ENCODE measurements around the gene ZBTB25.

The ZBTB25 gene

DNA sequence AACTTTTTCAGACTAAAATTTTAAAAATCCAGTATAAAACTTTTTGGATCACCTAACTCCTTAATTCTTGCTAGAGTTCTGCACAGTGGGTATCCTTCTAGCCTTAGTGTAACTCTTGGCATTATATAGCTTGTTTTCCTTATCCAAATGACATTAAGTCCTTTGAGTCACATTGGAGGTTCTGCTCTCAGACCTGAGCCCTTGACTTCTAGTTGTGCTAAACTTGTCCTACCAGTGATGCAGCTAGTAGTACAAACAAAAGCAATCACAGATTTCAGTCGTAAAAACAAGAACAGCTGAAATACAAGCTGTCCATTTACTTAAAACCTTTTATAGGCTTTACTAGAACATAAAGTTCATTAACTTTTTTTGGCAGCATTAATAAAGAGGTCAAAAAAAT lies 11.4 kb upstream of the ZBTB25 start:
- DNase-seq: no peak

DNA sequence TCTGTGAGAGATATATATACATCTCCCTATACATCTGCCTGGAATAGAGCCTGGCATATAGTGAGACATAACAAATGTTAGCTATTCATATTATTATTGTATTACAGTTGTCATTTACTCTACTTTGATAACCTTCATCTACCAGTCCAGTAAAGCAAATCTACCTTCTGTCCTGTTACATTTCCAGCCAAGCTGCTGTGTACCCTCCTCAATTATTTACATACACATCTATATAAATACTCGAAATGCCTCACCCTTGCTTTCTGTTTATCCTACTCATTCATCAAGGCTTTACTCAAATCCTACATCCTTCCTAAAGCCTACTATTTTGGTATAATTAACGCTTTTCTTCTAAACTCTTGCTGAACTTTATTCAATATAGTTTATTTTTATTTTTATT lies 9.6 kb upstream of the ZBTB25 start:
- DNase-seq: no peak

- DNase-seq: peak; percentile 60 to 74
Measured at GRCh38 chr14:64510825-64511671, 7.4 kb upstream of the ZBTB25 start.

DNA sequence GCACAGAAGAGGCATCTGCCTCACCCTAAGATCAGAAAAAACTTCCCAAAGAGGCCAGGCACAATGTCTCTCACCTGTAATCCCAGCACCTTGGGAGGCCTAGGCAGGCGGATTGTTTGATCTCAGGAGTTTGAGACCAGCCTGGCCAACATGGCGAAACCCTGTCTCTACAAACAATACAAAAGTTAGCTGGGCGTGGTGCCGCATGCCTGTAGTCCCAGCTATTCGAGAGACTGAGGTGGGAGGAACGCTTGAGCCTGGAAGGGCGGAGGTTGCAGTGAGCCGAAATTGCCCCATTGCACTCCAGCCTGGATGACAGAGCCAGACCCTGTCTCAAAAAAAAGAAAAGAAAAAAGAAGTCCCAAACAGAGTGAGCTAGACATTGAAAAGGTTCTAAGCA lies 5.4 kb upstream of the ZBTB25 start:
- no peak for DNase-seq

DNA sequence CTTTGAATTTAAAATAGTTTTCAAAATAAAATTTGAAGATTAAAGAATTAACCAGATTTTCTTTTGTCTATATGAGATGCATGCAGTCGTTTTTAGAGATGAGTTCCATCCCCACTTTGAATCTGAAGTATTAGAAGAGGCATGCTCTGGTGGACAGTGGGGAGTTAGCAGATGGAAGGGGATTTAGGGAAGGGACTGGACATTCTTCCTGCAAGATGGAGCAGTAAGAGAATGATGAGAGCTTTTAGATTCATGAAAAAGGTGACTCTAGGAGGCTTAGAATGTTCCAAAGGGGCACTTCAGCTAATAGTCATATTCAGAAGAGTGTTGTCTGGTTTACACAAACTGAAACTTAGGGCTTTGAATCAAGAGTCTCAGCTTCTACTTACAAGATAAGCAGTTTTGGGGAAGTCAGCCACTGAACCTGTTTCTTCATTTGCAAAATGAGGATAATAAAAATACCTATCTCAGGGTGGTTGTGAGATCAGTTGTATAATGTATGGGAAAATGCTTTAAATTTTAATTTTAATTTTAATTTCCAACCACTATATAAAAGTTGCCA lies 4.7 kb upstream of the ZBTB25 start:
- DNase-seq: no peak

GRCh38 chr14:64507376-64508156 lies 3.9 kb upstream of the ZBTB25 start:
- peak; percentile 32 to 56 for DNase-seq

GRCh38 chr14:64506721-64507120 lies 3.1 kb upstream of the ZBTB25 start:
- no peak for DNase-seq

GRCh38 chr14:64504897-64505794 lies 1.5 kb upstream of the ZBTB25 start:
- DNase-seq: peak; percentile 87 to 89

GRCh38 chr14:64504310-64504896 lies 765 bp upstream of the ZBTB25 start, which contains the start of gene ZBTB1:
Gene ZBTB1, plus strand, starts transcription at chr14:64504770. Its CDS starts 16,735 bp downstream, at chr14:64521505.
- DNase-seq: peak; percentile 84 to 87

DNA sequence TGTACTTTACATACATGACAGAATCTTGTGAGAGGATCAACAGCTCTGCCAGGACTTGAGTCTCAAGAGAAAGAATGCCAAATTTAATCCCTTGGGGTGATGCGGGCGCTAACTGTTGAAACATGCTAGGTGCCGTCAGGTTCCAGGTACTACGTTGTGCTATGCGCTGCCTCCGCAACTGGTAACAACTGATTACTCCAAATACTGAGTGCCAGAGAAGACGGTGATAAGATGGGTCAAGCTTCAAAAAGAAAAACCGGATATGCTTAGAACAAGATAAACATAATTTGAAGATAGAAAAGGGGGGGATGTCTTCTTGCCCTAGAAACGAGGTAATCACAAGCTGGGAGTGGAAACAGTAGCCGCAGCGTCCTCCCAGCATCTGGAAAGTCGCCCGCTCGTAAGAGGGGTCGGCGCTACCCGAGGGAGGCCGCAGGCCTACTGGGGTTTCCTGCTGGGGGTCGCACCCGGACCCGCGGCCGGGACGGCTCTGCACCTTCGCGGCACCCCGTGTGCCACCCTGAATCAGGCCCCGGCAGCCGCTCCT lies 678 bp downstream of the ZBTB25 start:
- peak in 1 of 2 experiments; percentile 25 for DNase-seq

DNA sequence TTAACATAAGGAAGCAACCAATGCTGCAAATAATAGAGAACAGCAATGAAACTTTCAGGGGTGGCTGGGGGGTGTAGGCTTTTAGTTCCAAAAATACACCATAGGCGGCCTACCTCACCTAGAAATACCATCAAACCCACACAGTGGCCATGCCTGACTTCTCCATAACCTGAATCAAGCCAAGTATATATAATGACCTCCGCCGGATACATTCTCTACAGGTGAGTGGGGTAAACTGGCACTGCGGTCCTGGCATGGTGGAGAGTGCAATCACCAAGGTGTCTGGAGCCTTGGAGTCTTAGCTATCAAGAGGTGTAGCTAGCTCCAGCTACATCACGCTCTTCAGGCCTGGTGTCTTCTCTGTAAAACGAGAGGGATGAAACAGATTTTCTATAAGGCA lies 1.2 kb downstream of the ZBTB25 start:
- no peak for DNase-seq

DNA sequence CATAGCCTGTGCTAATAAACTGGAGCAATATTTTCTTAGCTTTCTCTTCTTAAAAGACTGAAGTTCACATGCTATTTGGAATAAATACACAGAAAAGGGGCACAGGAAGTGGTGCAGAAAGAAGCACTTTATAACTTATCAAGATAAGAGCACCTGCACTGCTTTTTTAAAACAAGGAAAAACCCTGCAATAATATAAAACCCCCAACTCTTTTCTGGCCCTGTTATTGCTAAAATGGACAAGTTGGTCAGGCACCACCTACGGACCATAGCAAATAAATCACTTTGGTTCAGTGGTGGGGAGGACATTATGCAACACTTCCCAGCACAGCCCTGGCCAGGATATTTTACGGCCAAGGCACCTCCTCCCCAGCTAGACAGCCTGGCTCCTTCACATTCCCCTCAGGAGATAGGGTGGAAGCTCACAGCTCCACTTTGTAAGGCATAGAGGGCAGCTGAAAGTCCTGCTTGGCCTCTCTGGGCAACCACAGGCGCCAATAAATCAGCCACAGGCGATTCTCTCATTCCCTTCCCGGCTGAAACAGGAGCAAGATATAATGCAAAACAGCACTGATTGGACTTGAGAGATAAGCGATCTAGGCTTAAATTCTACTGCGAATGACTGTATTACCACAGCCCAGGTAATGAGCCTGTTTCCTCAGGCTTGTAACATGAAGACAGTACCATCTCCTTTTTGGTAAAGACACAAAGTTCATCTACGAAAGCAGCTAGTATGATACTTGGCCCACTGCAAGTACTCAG lies 2.0 kb downstream of the ZBTB25 start:
- DNase-seq: no peak

GRCh38 chr14:64500088-64500487 lies 3.5 kb downstream of the ZBTB25 start:
- DNase-seq: no peak

- no peak for DNase-seq
Measured at GRCh38 chr14:64496764-64497163, 6.9 kb downstream of the ZBTB25 start.

DNA sequence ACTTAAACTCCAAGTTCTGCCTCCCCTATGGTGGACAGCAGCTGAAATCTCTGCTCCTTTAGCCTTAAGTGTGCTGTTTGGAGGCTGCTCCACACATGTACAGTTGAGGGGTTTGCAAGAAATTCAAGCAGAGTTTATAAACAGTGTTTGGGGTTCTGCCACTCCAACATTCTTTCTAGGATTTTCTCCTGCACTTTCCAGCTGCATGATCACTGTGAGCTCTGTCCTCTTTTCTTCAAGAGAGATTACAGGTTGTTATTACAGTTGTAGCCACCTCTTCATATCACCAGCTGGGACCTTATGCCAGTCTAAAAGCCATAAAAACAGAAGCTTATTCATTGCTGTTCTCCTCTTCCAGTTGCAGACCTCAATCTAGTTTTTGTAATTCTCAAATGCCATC lies 8.4 kb downstream of the ZBTB25 start:
- DNase-seq: no peak

DNA sequence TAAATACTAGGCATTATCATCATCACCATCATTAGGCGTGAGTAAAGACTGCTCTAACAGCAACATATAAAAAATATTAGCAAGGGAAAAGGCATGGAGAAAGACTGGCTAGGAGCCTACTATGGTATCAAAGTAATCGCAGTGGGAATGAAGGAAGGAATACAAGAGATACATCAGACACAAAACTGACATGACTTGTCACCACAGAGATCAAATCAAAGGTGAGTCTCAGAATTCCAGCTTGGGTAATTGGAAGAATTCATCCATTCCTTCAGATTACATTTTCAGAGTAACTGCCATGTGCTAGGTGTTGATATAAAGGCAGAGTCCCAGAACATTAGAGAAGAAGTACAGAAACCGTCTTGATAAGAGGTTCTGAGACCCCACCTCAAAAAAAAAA lies 10.2 kb downstream of the ZBTB25 start:
- no peak for DNase-seq

- DNase-seq: no peak
Measured at GRCh38 chr14:64491637-64492036, 12.0 kb downstream of the ZBTB25 start.

- no peak for DNase-seq
Measured at GRCh38 chr14:64488590-64489099, 15.0 kb downstream of the ZBTB25 start.

GRCh38 chr14:64478634-64479250 lies 24.9 kb downstream of the ZBTB25 start:
- DNase-seq: no peak

GRCh38 chr14:64476438-64476837 lies 27.2 kb downstream of the ZBTB25 start:
- no peak for DNase-seq

Data from activated CD4-positive, alpha-beta T cell treated with anti-CD3 and anti-CD28 coated beads, Interleukin-2, amount 50 U/mL, for 48 hours (primary cell).